ENCODE results near the gene TMEM106C. TPM values are rescaled to one million over a fixed set of nuclear protein-coding genes. Genes with fewer than 3 reads are reported as not detected.

TMEM106C gene
- total and polyA plus RNA-seq, 4 donors, result 16.2 to 57.8 (median 25.2) TPM

- WGBS, result 84% methylated on average over 1 of the region's 1 CpG
- Histone ChIP-seq H3K9ac (ENCODE audit: low read depth in 1 of 2, low read length in 2 of 2) (no peak overlapping the region), H3K36me3 (ENCODE audit: control insufficient read depth in 4 of 4, insufficient read depth in 3 of 4, low read depth in 1 of 4, low read length in 3 of 4) (no peaks in the 10 kb centered on the region), H3K27me3 (ENCODE audit: control insufficient read depth in 4 of 4, insufficient read depth in 4 of 4, low read length in 3 of 4) (peaks cover 3 to 4% (median 3%) of the 10 kb centered on the region in 4 donors), H3K27ac (ENCODE audit: low read depth in 1 of 2, low read length in 2 of 2) (no peak overlapping the region), H3K4me1 (ENCODE audit: control insufficient read depth in 4 of 4, insufficient read depth in 4 of 4, low read length in 3 of 4) (peaks cover 0 to 7% (median 3%) of the 10 kb centered on the region in 4 donors), H3K9me3 (ENCODE audit: control insufficient read depth in 4 of 4, low read length in 3 of 4) (no peaks in the 10 kb centered on the region), H3K4me3 (ENCODE audit: low read depth in 1 of 3, low read length in 3 of 3) (no peak overlapping the region)
- no peak for DNase-seq (ENCODE audit: low spot score)
- no peak for TF ChIP-seq FOXA1 (IDR thresholded peaks at IDR 0.05)
- TF ChIP-seq RXRA (IDR thresholded peaks at IDR 0.05), result no peak
- TF ChIP-seq RAD21 (IDR thresholded peaks at IDR 0.05), result no peak
- TF ChIP-seq ZBTB33 (IDR thresholded peaks at IDR 0.05), result no peak
- no peak for TF ChIP-seq FOXA2 (IDR thresholded peaks at IDR 0.05)
- TF ChIP-seq HNF4A (conservative IDR thresholded peaks at IDR 0.05), result no peak
- no peak for TF ChIP-seq CTCF (IDR thresholded peaks at IDR 0.05; ENCODE audit: low read depth, low read length, missing input control)
- TF ChIP-seq YY1 (IDR thresholded peaks at IDR 0.05), result no peak
- TF ChIP-seq EGR1 (IDR thresholded peaks at IDR 0.05; ENCODE audit: low read depth in 2 of 2), result no peak
- TF ChIP-seq JUND (IDR thresholded peaks at IDR 0.05), result no peak
- TF ChIP-seq MAX (IDR thresholded peaks at IDR 0.05), result no peak
- TF ChIP-seq SP1 (IDR thresholded peaks at IDR 0.05), result no peak
Observed at GRCh38 chr12:48009471-48009870, 46.1 kb downstream of the TMEM106C start.

- H3K27me3 ChIP-seq (ENCODE audit: control insufficient read depth in 4 of 4, insufficient read depth in 4 of 4, low read length in 3 of 4), result peaks cover 0 to 3% (median under 1%) of the 10 kb centered on the region in 4 donors
Observed at GRCh38 chr12:48010366-48010970, 47.1 kb downstream of the TMEM106C start.

More at GRCh38 chr12:48010366-48010970, 47.1 kb downstream of the TMEM106C start:
- Histone ChIP-seq H3K4me3 (ENCODE audit: low read depth in 1 of 3, low read length in 3 of 3) (no peak overlapping the region), H3K9me3 (ENCODE audit: control insufficient read depth in 4 of 4, low read length in 3 of 4) (no peaks in the 10 kb centered on the region), H3K4me1 (ENCODE audit: control insufficient read depth in 4 of 4, insufficient read depth in 4 of 4, low read length in 3 of 4) (no peaks in the 10 kb centered on the region), H3K27ac (ENCODE audit: low read depth in 1 of 2, low read length in 2 of 2) (no peak overlapping the region), H3K36me3 (ENCODE audit: control insufficient read depth in 4 of 4, insufficient read depth in 3 of 4, low read depth in 1 of 4, low read length in 3 of 4) (no peaks in the 10 kb centered on the region), H3K9ac (ENCODE audit: low read depth in 1 of 2, low read length in 2 of 2) (no peak overlapping the region)
- WGBS, result 79% methylated on average over 7 of the region's 7 CpGs
- no peak for TF ChIP-seq NR2F2 (IDR thresholded peaks at IDR 0.05)
- TF ChIP-seq FOXA2 (IDR thresholded peaks at IDR 0.05), result no peak
- no peak for TF ChIP-seq ZBTB33 (IDR thresholded peaks at IDR 0.05)
- no peak for TF ChIP-seq EGR1 (IDR thresholded peaks at IDR 0.05; ENCODE audit: low read depth in 2 of 2)
- no peak for TF ChIP-seq HNF4G (IDR thresholded peaks at IDR 0.05)
- no peak for TF ChIP-seq HNF4A (conservative IDR thresholded peaks at IDR 0.05)
- TF ChIP-seq RXRA (IDR thresholded peaks at IDR 0.05), result no peak
- TF ChIP-seq FOXA1 (IDR thresholded peaks at IDR 0.05), result no peak
- TF ChIP-seq TAF1 (conservative IDR thresholded peaks at IDR 0.05), result no peak
- no peak for TF ChIP-seq CTCF (IDR thresholded peaks at IDR 0.05; ENCODE audit: low read depth, low read length, missing input control)
- TF ChIP-seq RAD21 (IDR thresholded peaks at IDR 0.05), result no peak
- no peak for TF ChIP-seq JUND (IDR thresholded peaks at IDR 0.05)
- no peak for DNase-seq (ENCODE audit: low spot score)

All from liver (tissue), 9 donors.